H1 (cell line): ENCODE results near the gene DLG5. TPM values are rescaled to one million over a fixed set of nuclear protein-coding genes. Genes with fewer than 3 reads are reported as not detected.
A peak's percentile ranks its signal among the peaks of the same experiment; 100 is the strongest.

Experiments
- CTCF ChIA-PET: fragments of 300-600 bp; sonication (Branson Sonifier 250); formaldehyde crosslinking; loops from one replicate; lab custom pipeline; 2021; ENCODE audit not compliant: partially characterized antibody; lab: Charles Lee
- POLR2A ChIA-PET: fragments of 300-600 bp; sonication (Branson Sonifier 250); formaldehyde crosslinking; loops from one replicate; lab custom pipeline; 2021; ENCODE audit warnings: inconsistent platforms; ENCODE audit not compliant: partially characterized antibody; lab: Charles Lee
- DNase-seq, 2 experiments: peaks; one replicate each; pipeline versions ENCODE4 v3.0.0 to v3.0.0-alpha.2; 2010 to 2022; ENCODE audit warnings: low spot score in 2 of 2, low read depth in 1 of 2, mixed read lengths in 1 of 2
- FAIRE-seq: peaks from 2 replicates; lab custom pipeline; 2011; peaks lifted over from hg19 to GRCh38; lab: Jason Lieb, UNC
- H2AFZ ChIP-seq: 2 replicates; pipeline ENCODE4 v1.8.1; 2012; ENCODE audit warnings: low read length, inconsistent platforms
- H2AK5ac ChIP-seq: 2 replicates; pipeline ENCODE4 v1.6.1; 2013; ENCODE audit warnings: low read depth, low read length
- H2BK120ac ChIP-seq: replicated peaks from 2 replicates; pipeline ENCODE3; 2013; ENCODE audit warnings: low read depth, low read length, inconsistent platforms
- H2BK12ac ChIP-seq: 2 replicates; pipeline ENCODE4 v1.6.1; 2013; ENCODE audit warnings: low read depth, low read length
- H2BK15ac ChIP-seq: 2 replicates; pipeline ENCODE4 v1.6.1; 2013; ENCODE audit warnings: low read length
- H2BK20ac ChIP-seq: 2 replicates; pipeline ENCODE4 v1.6.1; 2013; ENCODE audit warnings: low read length
- H2BK5ac ChIP-seq: 2 replicates; pipeline ENCODE4 v1.6.1; 2013; ENCODE audit warnings: low read depth, low read length
- H3K14ac ChIP-seq: 2 replicates; pipeline ENCODE4 v1.6.1; 2013; ENCODE audit warnings: inconsistent platforms; ENCODE audit not compliant: insufficient read length
- H3K18ac ChIP-seq: 2 replicates; pipeline ENCODE4 v1.6.1; 2013; ENCODE audit warnings: low read length; ENCODE audit errors: extremely low read depth
- H3K23ac ChIP-seq: 2 replicates; pipeline ENCODE4 v1.6.1; 2013; ENCODE audit warnings: inconsistent platforms; ENCODE audit not compliant: insufficient read length
- H3K23me2 ChIP-seq: 2 replicates; pipeline ENCODE4 v1.6.1; 2013; ENCODE audit warnings: low read depth, low read length
- H3K27ac ChIP-seq: 2 replicates; pipeline ENCODE4 v1.6.1; 2011; ENCODE audit warnings: low read depth, low read length, inconsistent platforms
- H3K27me3 ChIP-seq, 4 experiments: replicated peaks in 1 of 4; 1 replicate in 1 of 4; 2 replicates in 3 of 4; pipeline versions ENCODE4 v1.6.1 to v1.8.1; 2011 to 2013; ENCODE audit warnings: low read length in 3 of 4, mild to moderate bottlenecking in 3 of 4, inconsistent platforms in 2 of 4, mixed read lengths in 2 of 4, moderate library complexity in 1 of 4; ENCODE audit not compliant: control insufficient read depth in 3 of 4, insufficient read depth in 3 of 4; ENCODE audit errors: extremely low read depth in 1 of 4
- H3K36me3 ChIP-seq, 4 experiments: 2 replicates each; pipeline versions ENCODE4 v1.6.1 to v1.8.1; 2011 to 2013; ENCODE audit warnings: mild to moderate bottlenecking in 4 of 4, low read length in 3 of 4, moderate library complexity in 2 of 4, control low read depth in 1 of 4, inconsistent platforms in 1 of 4; ENCODE audit not compliant: insufficient read depth in 4 of 4, control insufficient read depth in 2 of 4
- H3K4ac ChIP-seq: replicated peaks from 2 replicates; pipeline ENCODE3; 2013; ENCODE audit warnings: low read length, low read depth, mixed read lengths, inconsistent platforms; ENCODE audit not compliant: insufficient read length
- H3K4me1 ChIP-seq, 4 experiments: replicated peaks in 1 of 4; 1 replicate in 1 of 4; 2 replicates in 3 of 4; pipeline versions ENCODE4 v1.6.1 to v1.8.1; 2011 to 2013; ENCODE audit warnings: low read length in 3 of 4, inconsistent platforms in 2 of 4, mixed read lengths in 1 of 4; ENCODE audit not compliant: insufficient read depth in 4 of 4, control insufficient read depth in 3 of 4
- H3K4me2 ChIP-seq, 2 experiments: 2 replicates each; pipeline versions ENCODE4 v1.6.1 to v1.8.1; 2011 to 2013; ENCODE audit warnings: low read depth in 2 of 2, low read length in 2 of 2, control low read depth in 1 of 2, inconsistent platforms in 1 of 2, mild to moderate bottlenecking in 1 of 2; ENCODE audit not compliant: insufficient read depth in 1 of 2
- H3K4me3 ChIP-seq, 4 experiments: fragments of 200-600, 300-600 bp in 1 of 4; sonication (generic), shearing (Covaris generic), sonication (Bioruptor Twin) in 1 of 4; 2 replicates each; pipeline versions ENCODE4 v1.5.1 to v1.8.1; 2011 to 2016; ENCODE audit warnings: low read length in 4 of 4, low read depth in 3 of 4, control low read depth in 2 of 4, inconsistent platforms in 2 of 4, mild to moderate bottlenecking in 2 of 4, mixed read lengths in 1 of 4, moderate library complexity in 1 of 4; ENCODE audit not compliant: insufficient read depth in 2 of 4; ENCODE audit errors: extremely low read depth in 1 of 4
- H3K56ac ChIP-seq: replicated peaks from 2 replicates; pipeline ENCODE3; 2013; ENCODE audit warnings: low read depth, mild to moderate bottlenecking, mixed read lengths, low read length, inconsistent platforms; ENCODE audit not compliant: insufficient read length
- H3K79me1 ChIP-seq: 2 replicates; pipeline ENCODE4 v1.6.1; 2013; ENCODE audit warnings: low read depth, low read length, control low read depth
- H3K79me2 ChIP-seq, 2 experiments: 2 replicates each; pipeline versions ENCODE4 v1.6.1 to v1.8.1; 2012 to 2013; ENCODE audit warnings: low read length in 2 of 2, mild to moderate bottlenecking in 2 of 2, inconsistent platforms in 1 of 2; ENCODE audit not compliant: insufficient read depth in 2 of 2, control insufficient read depth in 1 of 2
- H3K9ac ChIP-seq, 4 experiments: replicated peaks in 1 of 4; 1 replicate in 1 of 4; 2 replicates in 3 of 4; pipeline versions ENCODE4 v1.6.1 to v1.8.1; 2011 to 2013; ENCODE audit warnings: low read depth in 3 of 4, low read length in 3 of 4, control low read depth in 2 of 4, mild to moderate bottlenecking in 2 of 4, moderate library complexity in 2 of 4, inconsistent platforms in 1 of 4; ENCODE audit errors: extremely low read depth in 1 of 4
- H3K9me3 ChIP-seq, 2 experiments: 2 replicates each; pipeline versions ENCODE4 v1.6.1 to v1.8.1; 2012 to 2013; ENCODE audit warnings: mild to moderate bottlenecking in 2 of 2, moderate library complexity in 2 of 2, control low read depth in 1 of 2, inconsistent platforms in 1 of 2, low read depth in 1 of 2, low read length in 1 of 2, mixed read lengths in 1 of 2; ENCODE audit not compliant: insufficient read depth in 2 of 2
- H4K20me1 ChIP-seq, 2 experiments: replicated peaks in 1 of 2; 2 replicates each; pipeline versions ENCODE3 to v1.8.1; 2011 to 2013; ENCODE audit warnings: inconsistent platforms in 2 of 2, low read length in 2 of 2, mild to moderate bottlenecking in 1 of 2; ENCODE audit not compliant: insufficient read depth in 2 of 2, control insufficient read depth in 1 of 2
- H4K5ac ChIP-seq: 2 replicates; pipeline ENCODE4 v1.6.1; 2013; ENCODE audit warnings: low read length, low read depth, mixed read lengths, inconsistent platforms; ENCODE audit not compliant: insufficient read length
- H4K8ac ChIP-seq: 2 replicates; pipeline ENCODE4 v1.8.0; 2013; ENCODE audit warnings: mild to moderate bottlenecking, moderate library complexity, low read length, inconsistent platforms; ENCODE audit not compliant: insufficient read depth; ENCODE audit errors: extremely low read depth
- H4K91ac ChIP-seq: replicated peaks from 2 replicates; pipeline ENCODE3; 2013; ENCODE audit warnings: low read length, mixed read lengths, inconsistent platforms; ENCODE audit not compliant: insufficient read length
- ASH2L ChIP-seq: fragments of 200-600, 300-600 bp; sonication (generic); IDR thresholded peaks from one replicate; pipeline ENCODE4 v1.7.1; 2017; ENCODE audit warnings: low read length
- CEBPB ChIP-seq: IDR thresholded peaks from 2 replicates; pipeline ENCODE4 v1.6.1; 2012; ENCODE audit warnings: low read depth, low read length
- CHD2 ChIP-seq: IDR thresholded peaks from 2 replicates; pipeline ENCODE4 v1.6.1; 2012; ENCODE audit warnings: low read length, improper control_type of control experiment
- EGR1 ChIP-seq: IDR thresholded peaks from 2 replicates; pipeline ENCODE4 v1.6.1; 2011; ENCODE audit warnings: low read depth, low read length, borderline replicate concordance
- HDAC6 ChIP-seq: IDR thresholded peaks from one replicate; pipeline ENCODE4 v1.7.1; 2012; ENCODE audit warnings: low read depth, mild to moderate bottlenecking, inconsistent platforms, low read length, moderate library complexity
- MAX ChIP-seq: IDR thresholded peaks from 2 replicates; pipeline ENCODE4 v1.6.1; 2012; ENCODE audit warnings: inconsistent platforms
- POLR2AphosphoS5 ChIP-seq: IDR thresholded peaks from 2 replicates; pipeline ENCODE4 v1.6.1; 2011; ENCODE audit warnings: low read depth, low read length
- TEAD4 ChIP-seq: IDR thresholded peaks from 2 replicates; pipeline ENCODE4 v1.6.1; 2012; ENCODE audit warnings: low read depth, low read length, inconsistent platforms, mixed read lengths
- WGBS, 2 experiments: shearing (Covaris generic) in 1 of 2; methylation state at CpG; one replicate each; pipeline versions ENCODE4 v1.1.6 to v1.1.7; 2013 to 2015; ENCODE audit warnings: low lambda C conversion rate in 2 of 2, mixed read lengths in 2 of 2, inconsistent platforms in 1 of 2, low coverage in 1 of 2, missing lambda C conversion rate in 1 of 2; ENCODE audit not compliant: insufficient replicate concordance in 2 of 2, insufficient coverage in 1 of 2, insufficient read length in 1 of 2; ENCODE audit errors: extremely low coverage in 1 of 2, missing lambda C conversion rate in 1 of 2; 5-methylcytosine and 5-hydroxymethylcytosine counted together
- polyA plus RNA-seq, 7 experiments: library from polyadenylated mRNA; depleted of rRNA in 3 of 7; stranded (reverse) in 5 of 7; unstranded in 2 of 7; fragments of >200 nt in 5 of 7; fragments of 200-250 nt in 2 of 7; gene quantifications; 1 replicate in 5 of 7; 2 replicates in 1 of 7; 4 replicates in 1 of 7; pipeline versions ENCODE4 v1.2.1 to v1.2.3, GENCODE V29; 2011 to 2013; ENCODE audit warnings: missing spikeins in 2 of 7, mixed read lengths in 2 of 7
- total RNA-seq: library from RNA; stranded (reverse); fragmentation: NEBNext Ultra II Directional; extraction: Animal tissue kit (Norgen Biotek cat#: 25700); gene quantifications from 2 replicates; pipeline ENCODE4 v1.2.1, GENCODE V29; 2021
- TF ChIP-seq, protein P1 (sequence below): IDR thresholded peaks from 2 replicates; pipeline ENCODE4 v1.6.1; 2012; ENCODE audit warnings: inconsistent platforms

DLG5 gene
- total and polyA plus RNA-seq, 2 of the 8 experiments (the other 6 are each of a cell fraction or from before 2014, with no cell fraction given) = 15.6 to 71.4 TPM

DNA sequence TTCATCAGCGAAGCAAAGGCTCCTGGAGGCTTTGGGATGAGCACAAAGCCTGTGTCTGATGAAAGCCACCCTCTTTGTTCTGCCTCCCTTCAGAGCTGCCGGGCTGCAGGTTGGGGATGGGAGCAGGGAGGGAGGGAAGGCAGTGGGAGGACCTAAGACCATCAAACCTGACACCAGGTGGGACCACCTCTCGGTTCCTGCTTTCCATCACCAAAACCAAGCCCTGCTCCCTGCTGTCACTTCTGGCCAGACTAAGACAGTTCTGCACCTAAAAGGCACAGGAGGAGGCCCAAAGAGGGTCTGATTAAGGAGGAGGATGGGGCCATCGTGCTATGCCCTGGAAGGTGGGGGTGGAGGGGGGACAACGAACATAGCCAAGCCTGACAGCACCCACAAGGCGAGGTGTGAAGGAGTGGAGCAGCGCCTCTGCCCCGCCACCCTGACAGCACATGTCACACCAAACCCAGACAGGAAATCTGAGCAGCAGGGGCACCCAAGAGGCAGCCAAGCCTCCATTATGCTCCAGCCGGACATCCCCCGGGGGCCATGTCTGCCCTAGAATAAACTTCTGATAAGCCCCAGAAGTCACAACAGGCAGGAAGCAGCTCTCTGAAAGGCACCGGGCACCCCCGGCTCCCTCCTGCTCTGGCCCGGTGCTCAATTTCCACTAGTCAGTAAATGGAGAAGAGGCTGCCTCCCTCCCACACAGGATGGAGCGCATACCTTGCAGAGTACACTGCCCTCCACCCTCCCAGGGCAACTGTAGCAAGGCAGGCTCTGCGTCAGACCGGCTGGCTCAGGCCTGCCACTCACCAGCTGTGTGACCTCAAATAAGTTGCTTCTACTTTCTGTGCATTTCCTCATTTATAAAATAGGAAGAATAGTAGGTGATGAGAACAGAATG, 48.9 kb downstream of the DLG5 start:
- Histone ChIP-seq H2BK15ac (0 out of 2 replicates have a peak overlapping the region, but pooled peaks have one; percentile 50), H2BK5ac (peak overlapping the region; percentile 92), H2AK5ac (peak overlapping the region; percentile 20), H4K8ac (peak overlapping the region; percentile 84; the same call in 1 of the 2 replicates), H3K27ac (peak overlapping the region; percentile 42; the same call in 1 of the 2 replicates), H3K9ac (no peak overlapping the region), H3K27me3 (no peaks in the 10 kb centered on the region), H3K79me2 (peaks cover 8 to 64% of the 10 kb centered on the region in 2 experiments; a peak in 3 of 4 replicates), H3K4ac (peak overlapping the region; percentile 25), H2BK12ac (peak overlapping the region; percentile 98), H4K5ac (peak overlapping the region; percentile 32), H3K14ac (no peak overlapping the region), H3K79me1 (peaks cover 10% of the 10 kb centered on the region; the same call in 1 of the 2 replicates), H2BK20ac (peak overlapping the region; percentile 99), H3K18ac (peak overlapping the region; percentile 98), H3K4me2 (peak overlapping the region; percentile 66 to 82), H3K36me3 (no peaks in the 10 kb centered on the region), H3K4me3 (peak overlapping the region in 2 of 4 experiments; percentile 5 to 40; a peak in 4 of 8 replicates), H3K23me2 (peaks cover 2% of the 10 kb centered on the region; the same call in 1 of the 2 replicates), H2BK120ac (peak overlapping the region; percentile 26), H3K9me3 (no peaks in the 10 kb centered on the region), H3K56ac (no peak overlapping the region), H3K23ac (no peak overlapping the region), H4K91ac (peak overlapping the region; percentile 96), H4K20me1 (peaks cover 0 to 3% of the 10 kb centered on the region in 2 experiments), H3K4me1 (peaks cover 12 to 34% (median 23%) of the 10 kb centered on the region in 4 experiments), H2AFZ (no peak overlapping the region)
- 3% methylated on average over 16 of the region's 16 CpGs; no CpG with 5 or more reads in 1 of the 2 experiments for WGBS, 2 experiments
- ChIA-PET POLR2A (interaction anchor here (0.9 to 3.1 kb wide), 8 partner anchors 9 to 162 kb away, joined by 3 to 17 read pairs (median 7); partner anchors contain the start of gene DLG5), CTCF (interaction anchor here (0.6 to 17.9 kb wide), 8 partner anchors 8 to 97 kb away, joined by 3 to 169 read pairs (median 4); no protein-coding TSS in a partner anchor)
- peak; percentile 72 to 85 for DNase-seq
- peak; percentile 83 for FAIRE-seq
- TF ChIP-seq CEBPB (0 out of 2 replicates have a peak, but pooled peaks have one; percentile 33), POLR2AphosphoS5 (0 out of 2 replicates have a peak, but pooled peaks have one; percentile 58), CHD2 (no peak), EGR1 (0 out of 2 replicates have a peak, but pooled peaks have one; percentile 25), ASH2L (peak; percentile 72), HDAC6 (no peak), TEAD4 (peak; percentile 78), MAX (peak; percentile 89)
- TF ChIP-seq, protein P1, sequence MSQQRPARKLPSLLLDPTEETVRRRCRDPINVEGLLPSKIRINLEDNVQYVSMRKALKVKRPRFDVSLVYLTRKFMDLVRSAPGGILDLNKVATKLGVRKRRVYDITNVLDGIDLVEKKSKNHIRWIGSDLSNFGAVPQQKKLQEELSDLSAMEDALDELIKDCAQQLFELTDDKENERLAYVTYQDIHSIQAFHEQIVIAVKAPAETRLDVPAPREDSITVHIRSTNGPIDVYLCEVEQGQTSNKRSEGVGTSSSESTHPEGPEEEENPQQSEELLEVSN = peak; percentile 84
